RWPE2 (cell line): ENCODE results near the gene GBP4.
A peak's percentile ranks its signal among the peaks of the same experiment; 100 is the strongest.
"Not testable (repeated sequence)": the region's sequence is repeated elsewhere in the genome, so short reads cannot be mapped to it uniquely, and the experiment has no call there.

ENCODE experiments used
- ATAC-seq: fragments of 200-7000 bp; cut with Tn5 transposase; 3 replicates; pipeline ENCODE4 v1.9.1; 2021; ENCODE audit warnings: low read depth
- DNase-seq: peaks from one replicate; pipeline ENCODE4 v3.0.0-alpha.2; 2020; ENCODE audit warnings: low spot score
- H3K27ac ChIP-seq: fragments of 450-650 bp; 2 replicates; pipeline ENCODE4 v1.5.1; 2017; ENCODE audit warnings: mild to moderate bottlenecking; ENCODE audit not compliant: poor library complexity, severe bottlenecking
- H3K27me3 ChIP-seq: fragments of 250-450 bp; sonication (Bioruptor Pico); 2 replicates; pipeline ENCODE4 v1.5.1; 2021; ENCODE audit warnings: mild to moderate bottlenecking, moderate library complexity; ENCODE audit not compliant: insufficient read depth, poor library complexity, severe bottlenecking
- H3K36me3 ChIP-seq: fragments of 250-450 bp; sonication (Bioruptor Pico); 2 replicates; pipeline ENCODE4 v1.5.1; 2020; ENCODE audit warnings: low read depth, mild to moderate bottlenecking, moderate library complexity
- H3K4me1 ChIP-seq: fragments of 250-450 bp; sonication (Bioruptor Pico); 2 replicates; pipeline ENCODE4 v1.5.1; 2021; ENCODE audit warnings: mild to moderate bottlenecking, moderate library complexity; ENCODE audit not compliant: insufficient read depth, poor library complexity, severe bottlenecking
- H3K4me3 ChIP-seq: fragments of 250-450 bp; sonication (Bioruptor Pico); 2 replicates; pipeline ENCODE4 v1.5.1; 2021; ENCODE audit warnings: mild to moderate bottlenecking, moderate library complexity; ENCODE audit not compliant: severe bottlenecking
- H3K9me3 ChIP-seq: fragments of 250-450 bp; sonication (Bioruptor Pico); 2 replicates; pipeline ENCODE4 v1.5.1; 2021; ENCODE audit warnings: mild to moderate bottlenecking, moderate library complexity; ENCODE audit not compliant: severe bottlenecking
- CTCF ChIP-seq: fragments of 450-650 bp; IDR thresholded peaks from one replicate; pipeline ENCODE4 v1.5.1; 2017; ENCODE audit warnings: mild to moderate bottlenecking, moderate library complexity; ENCODE audit not compliant: poor library complexity, severe bottlenecking

Gene GBP4

GRCh38 chr1:89198491-89199072 lies at the start of gene GBP4:
GBP4 (minus strand) TSS chr1:89198942; CDS start chr1:89198834, 108 bp downstream.
- H3K9me3 ChIP-seq: no peaks in the 10 kb centered on the region
- H3K4me1 ChIP-seq: no peaks in the 10 kb centered on the region
- peak within 1 kb of the TSS; percentile 20 for H3K4me3 ChIP-seq
- ATAC-seq: peak; percentile 82
- DNase-seq: no peak
- no peak within 1 kb of the TSS for H3K27ac ChIP-seq
- H3K27me3 ChIP-seq: no peaks in the 10 kb centered on the region
- no peak for TF ChIP-seq CTCF
- no peaks in the 10 kb centered on the region for H3K36me3 ChIP-seq

GRCh38 chr1:89243046-89243445 lies 44.3 kb upstream of the GBP4 start:
- DNase-seq (no peak), ATAC-seq (no peak)
- Histone ChIP-seq H3K27me3 (peaks cover 3% of the 10 kb centered on the region), H3K4me3 (no peak overlapping the region), H3K27ac (no peak overlapping the region), H3K36me3 (no peaks in the 10 kb centered on the region), H3K9me3 (no peaks in the 10 kb centered on the region), H3K4me1 (no peaks in the 10 kb centered on the region)
- no peak for TF ChIP-seq CTCF

- DNase-seq: no peak
- Histone ChIP-seq H3K4me1 (no peaks in the 10 kb centered on the region), H3K9me3 (no peaks in the 10 kb centered on the region), H3K4me3 (no peak overlapping the region), H3K36me3 (no peaks in the 10 kb centered on the region), H3K27me3 (no peaks in the 10 kb centered on the region), H3K27ac (no peak overlapping the region)
- TF ChIP-seq CTCF: no peak
- ATAC-seq: no peak
Observed at GRCh38 chr1:89221341-89221740, 22.6 kb upstream of the GBP4 start.

GRCh38 chr1:89219851-89220250 lies 21.1 kb upstream of the GBP4 start:
- not testable (repeated sequence) for H3K36me3 ChIP-seq, H3K4me1 ChIP-seq, H3K27me3 ChIP-seq, H3K27ac ChIP-seq, H3K4me3 ChIP-seq, H3K9me3 ChIP-seq, DNase-seq, ATAC-seq

GRCh38 chr1:89218941-89219340 lies 20.2 kb upstream of the GBP4 start:
- not testable (repeated sequence) for H3K27ac ChIP-seq, H3K4me3 ChIP-seq, ATAC-seq

GRCh38 chr1:89213347-89213746 lies 14.6 kb upstream of the GBP4 start:
- Histone ChIP-seq H3K27me3 (no peaks in the 10 kb centered on the region), H3K4me3 (no peak overlapping the region), H3K9me3 (peaks cover 2% of the 10 kb centered on the region), H3K27ac (no peak overlapping the region), H3K4me1 (no peaks in the 10 kb centered on the region), H3K36me3 (no peaks in the 10 kb centered on the region)
- no peak for TF ChIP-seq CTCF
- DNase-seq (no peak), ATAC-seq (no peak)

More at GRCh38 chr1:89218941-89219340, 20.2 kb upstream of the GBP4 start:
- not testable (repeated sequence) for H3K4me1 ChIP-seq, DNase-seq, H3K9me3 ChIP-seq, H3K27me3 ChIP-seq, H3K36me3 ChIP-seq
